ENCODE measurements around the gene PRPSAP1. TPM values are rescaled to one million over a fixed set of nuclear protein-coding genes. Genes with fewer than 3 reads are reported as not detected.

PRPSAP1 gene
- total RNA-seq, 1 donor = 48.1 TPM

- H3K4me3 ChIP-seq (ENCODE audit: low read depth, low read length) = no peak overlapping the region
- no peak for DNase-seq (ENCODE audit: low read depth)
- TF ChIP-seq CTCF (IDR thresholded peaks at IDR 0.05; ENCODE audit: insufficient read depth, low read length) = no peak
Measured at GRCh38 chr17:76292567-76292966, 61.1 kb downstream of the PRPSAP1 start.

DNA sequence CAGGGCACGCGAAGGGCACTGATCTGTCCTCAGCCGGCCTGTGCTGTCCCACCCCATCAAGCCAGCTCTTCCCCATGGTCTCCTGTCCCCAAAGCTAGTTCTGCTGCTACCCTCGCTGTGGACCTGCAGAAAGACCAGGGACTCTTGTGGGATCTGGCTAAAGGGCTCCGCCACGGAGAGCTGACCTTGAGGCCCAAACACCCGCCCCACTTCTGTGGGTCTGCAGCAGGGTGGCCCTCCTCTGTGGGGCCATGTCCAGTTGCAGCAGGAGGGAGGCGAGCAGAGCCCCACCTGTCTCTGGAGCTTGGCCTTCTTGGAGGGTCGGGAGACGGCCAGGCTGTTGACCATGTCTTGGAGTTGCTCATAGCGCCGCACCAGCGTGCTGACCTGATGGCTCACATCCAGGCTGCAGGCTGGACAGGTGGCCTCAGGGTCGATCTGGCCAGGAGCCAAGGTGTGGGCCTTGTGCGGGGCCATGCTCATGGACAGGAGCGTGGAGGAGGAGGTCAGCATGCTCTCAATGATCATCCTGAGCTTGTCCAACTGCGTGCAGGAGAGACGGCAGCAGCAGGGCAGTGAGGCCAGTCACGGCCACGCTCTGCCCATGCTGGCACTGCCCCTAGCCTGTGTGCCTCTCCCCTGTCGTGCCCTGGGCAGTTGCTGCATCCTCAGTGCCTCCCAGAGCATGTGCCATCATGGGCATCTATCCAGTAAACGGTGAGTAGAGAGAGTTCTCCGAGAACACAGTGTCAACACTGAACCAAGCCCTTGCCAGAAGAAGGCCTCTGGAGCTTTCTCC, 71.9 kb downstream of the PRPSAP1 start:
- no peak overlapping the region for H3K4me3 ChIP-seq (ENCODE audit: low read depth, low read length)
- TF ChIP-seq CTCF (IDR thresholded peaks at IDR 0.05; ENCODE audit: insufficient read depth, low read length) = no peak
- DNase-seq (ENCODE audit: low read depth) = no peak

- no peak for DNase-seq (ENCODE audit: low read depth)
- no peak for TF ChIP-seq CTCF (IDR thresholded peaks at IDR 0.05; ENCODE audit: insufficient read depth, low read length)
- no peak overlapping the region for H3K4me3 ChIP-seq (ENCODE audit: low read depth, low read length)
Measured at GRCh38 chr17:76280650-76281049, 73.1 kb downstream of the PRPSAP1 start.

DNA sequence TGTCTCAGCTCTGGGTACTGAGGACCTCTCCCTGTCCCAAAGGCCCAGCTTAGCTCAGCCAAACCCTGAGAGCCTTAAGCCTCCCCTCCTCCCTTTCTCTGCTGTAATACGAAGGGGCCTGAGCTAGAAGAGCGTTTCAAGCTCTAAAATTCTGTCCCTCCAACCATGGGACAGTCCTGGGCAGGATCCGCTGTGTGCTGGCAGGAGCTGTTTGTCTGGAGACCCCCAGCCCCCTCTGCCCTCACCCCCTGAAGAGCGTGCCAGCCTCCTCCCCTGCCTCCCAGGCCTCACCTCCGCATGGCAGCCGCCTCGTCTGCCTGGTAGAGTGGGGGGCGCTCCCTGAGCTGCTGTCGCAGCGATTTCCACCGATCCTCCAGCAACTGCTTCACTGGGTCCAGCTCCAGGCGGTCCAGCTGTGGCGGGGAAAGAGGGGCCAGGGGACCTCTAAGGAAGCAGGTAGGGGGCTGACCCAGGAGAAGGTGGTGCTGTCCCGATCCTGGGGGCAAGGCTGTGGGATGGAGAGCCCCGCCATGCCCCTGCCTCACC, 73.9 kb downstream of the PRPSAP1 start:
- no peak for TF ChIP-seq CTCF (IDR thresholded peaks at IDR 0.05; ENCODE audit: insufficient read depth, low read length)
- DNase-seq (ENCODE audit: low read depth) = no peak
- no peak overlapping the region for H3K4me3 ChIP-seq (ENCODE audit: low read depth, low read length)

- DNase-seq (ENCODE audit: low read depth) = peak; percentile 77
- peak; percentile 92 for TF ChIP-seq CTCF (IDR thresholded peaks at IDR 0.05; ENCODE audit: insufficient read depth, low read length)
- no peak overlapping the region for H3K4me3 ChIP-seq (ENCODE audit: low read depth, low read length)
Measured at GRCh38 chr17:76278952-76279741, 74.6 kb downstream of the PRPSAP1 start.

- TF ChIP-seq CTCF (IDR thresholded peaks at IDR 0.05; ENCODE audit: insufficient read depth, low read length) = no peak
- no peak for DNase-seq (ENCODE audit: low read depth)
Measured at GRCh38 chr17:76278268-76278908, 75.3 kb downstream of the PRPSAP1 start.

More at GRCh38 chr17:76278268-76278908, 75.3 kb downstream of the PRPSAP1 start:
- H3K4me3 ChIP-seq (ENCODE audit: low read depth, low read length) = no peak overlapping the region

Measured in fibroblast of the aortic adventitia (primary cell).